ENCODE results near the gene ITIH6.
"Not testable (repeated sequence)": the region's sequence is repeated elsewhere in the genome, so short reads cannot be mapped to it uniquely, and the experiment has no call there.

ITIH6 gene

DNA sequence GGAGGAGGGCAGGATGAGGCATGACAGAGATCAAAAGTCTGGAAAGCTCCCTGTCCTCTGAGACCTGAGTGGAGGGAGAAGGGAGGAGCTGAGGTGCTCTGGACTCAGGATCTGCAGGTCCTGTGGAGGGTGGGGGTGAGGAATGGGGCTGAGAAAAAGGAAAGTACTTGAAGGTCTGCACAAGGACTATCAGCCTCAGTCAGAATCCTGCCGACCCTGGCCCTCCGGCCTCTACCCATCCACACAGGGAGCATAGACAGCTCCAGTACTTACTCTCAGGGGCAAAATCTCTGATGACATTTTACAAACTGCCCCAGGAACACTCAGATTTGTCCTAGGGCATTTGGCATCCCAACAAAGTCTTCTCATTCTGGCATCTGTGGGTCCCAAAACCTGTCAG lies 991 bp upstream of the ITIH6 start:
- DNase-seq (ENCODE audit: low spot score), result no peak

DNA sequence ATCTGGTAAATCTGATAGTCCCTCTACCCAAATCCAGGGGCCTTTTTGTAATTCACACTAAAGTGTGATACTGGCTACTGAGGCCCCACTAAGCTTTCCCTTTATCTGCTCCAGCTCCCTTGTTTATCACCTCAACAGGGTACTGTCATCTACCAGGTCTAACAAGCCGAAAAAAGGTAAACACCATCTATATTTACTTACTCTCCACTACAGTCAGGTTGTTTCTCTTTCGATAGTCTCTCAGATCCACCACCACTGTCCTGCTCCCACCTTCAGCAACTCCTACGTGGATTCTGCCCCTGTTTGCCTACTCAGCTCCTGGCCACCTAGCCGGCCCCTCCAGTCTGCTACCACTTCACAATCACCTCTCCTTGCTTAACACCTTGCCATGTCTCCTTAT lies 3.3 kb downstream of the ITIH6 start:
- no peak for DNase-seq (ENCODE audit: low spot score)

DNA sequence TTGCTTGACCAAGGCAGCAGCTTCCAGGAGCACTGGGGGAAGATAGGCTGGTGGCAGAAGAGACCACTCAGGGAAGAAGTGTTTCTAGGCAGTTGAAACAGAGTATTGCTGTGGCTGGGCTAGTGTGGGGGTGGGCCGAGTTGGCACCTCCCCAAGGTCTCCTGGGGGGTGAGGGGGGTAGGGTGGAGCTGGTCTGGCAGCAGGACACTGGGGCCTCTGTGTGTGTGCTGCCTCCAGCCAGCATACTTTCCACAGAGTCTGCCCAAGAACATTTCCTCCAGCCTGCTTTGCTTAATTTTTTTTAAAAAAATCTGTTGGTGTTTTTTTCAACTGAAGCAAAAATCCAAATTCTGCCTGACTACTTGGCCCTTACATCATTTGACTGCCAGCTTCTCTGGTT lies 4.0 kb downstream of the ITIH6 start:
- DNase-seq (ENCODE audit: low spot score), result no peak

DNA sequence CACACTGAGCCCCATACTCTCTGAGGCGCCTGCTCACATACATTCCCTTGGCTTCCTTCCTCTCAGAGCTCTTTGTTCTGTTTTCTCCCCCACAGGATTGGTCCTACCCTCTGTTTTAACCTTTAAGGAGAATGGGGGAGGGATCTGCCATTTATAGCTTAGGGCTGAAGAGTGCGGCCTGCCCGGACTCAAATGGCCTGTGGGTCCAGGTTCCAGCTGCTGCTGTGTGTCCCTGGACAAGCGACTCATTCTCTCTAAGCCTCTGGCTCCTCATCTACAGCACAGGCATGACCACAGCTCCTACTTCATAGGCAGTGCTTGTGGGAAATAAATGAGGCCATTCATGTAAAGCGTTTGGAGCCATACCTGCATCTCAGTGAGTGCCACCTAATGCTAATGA lies 8.7 kb downstream of the ITIH6 start:
- DNase-seq (ENCODE audit: low spot score), result not testable (repeated sequence)

DNA sequence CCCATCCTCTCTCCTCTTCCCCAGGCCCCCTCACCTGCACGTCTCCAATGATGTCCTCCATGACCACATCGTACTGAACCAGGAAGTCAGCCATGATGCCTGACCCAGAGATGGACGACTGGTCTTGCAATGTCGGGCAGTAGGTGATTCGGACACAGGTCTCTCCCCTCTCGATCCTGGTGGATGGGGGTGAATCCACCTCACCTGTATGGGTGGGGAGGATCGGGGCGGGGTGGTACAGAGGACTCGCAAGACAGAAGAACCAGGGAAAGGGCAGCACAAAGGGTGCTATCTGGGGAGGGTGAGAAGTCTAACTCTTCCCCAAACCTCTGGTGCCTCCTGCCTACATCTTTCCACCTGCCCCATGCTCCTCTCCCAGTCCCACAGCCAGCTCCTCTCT lies 9.6 kb downstream of the ITIH6 start:
- DNase-seq (ENCODE audit: low spot score), result no peak

DNA sequence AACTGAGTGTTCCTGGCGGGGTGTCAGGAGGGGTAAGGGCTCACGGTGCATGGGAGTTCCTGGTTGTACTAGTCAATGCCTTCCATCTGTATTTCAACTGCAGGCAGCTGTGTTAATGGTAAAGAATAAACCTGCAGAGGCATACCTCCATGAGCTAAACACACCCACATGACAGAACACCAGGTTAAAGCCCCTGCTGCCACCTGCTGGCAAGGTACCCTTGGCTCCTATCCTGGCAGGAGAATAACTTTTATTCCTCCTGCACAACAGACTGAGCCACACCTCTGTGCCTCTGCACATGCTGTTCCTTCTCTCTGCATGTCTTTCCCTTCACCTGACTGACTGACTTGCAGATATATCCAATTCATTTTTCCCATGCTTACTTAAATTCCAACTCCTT lies 11.1 kb downstream of the ITIH6 start:
- DNase-seq (ENCODE audit: low spot score), result peak; percentile 17

DNA sequence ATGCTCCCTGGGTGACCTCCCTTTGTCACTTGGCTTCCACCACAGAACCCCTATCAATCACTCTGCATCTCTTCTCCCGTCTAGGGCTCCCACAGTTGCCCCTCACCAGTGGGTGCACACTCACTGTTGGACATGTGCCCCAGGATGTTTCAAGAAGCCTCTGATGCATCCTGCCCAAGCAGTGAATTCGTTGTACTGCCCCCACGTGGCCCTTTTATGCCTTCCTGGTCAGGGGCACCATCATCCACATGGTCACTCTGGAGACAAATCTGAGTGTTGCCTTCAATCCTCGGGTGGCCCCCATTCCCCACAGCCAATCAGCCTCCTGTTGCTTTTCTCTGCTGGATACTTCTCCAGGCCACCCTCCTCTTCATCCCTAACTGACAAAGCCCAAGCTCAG lies 12.2 kb downstream of the ITIH6 start:
- no peak for DNase-seq (ENCODE audit: low spot score)

DNA sequence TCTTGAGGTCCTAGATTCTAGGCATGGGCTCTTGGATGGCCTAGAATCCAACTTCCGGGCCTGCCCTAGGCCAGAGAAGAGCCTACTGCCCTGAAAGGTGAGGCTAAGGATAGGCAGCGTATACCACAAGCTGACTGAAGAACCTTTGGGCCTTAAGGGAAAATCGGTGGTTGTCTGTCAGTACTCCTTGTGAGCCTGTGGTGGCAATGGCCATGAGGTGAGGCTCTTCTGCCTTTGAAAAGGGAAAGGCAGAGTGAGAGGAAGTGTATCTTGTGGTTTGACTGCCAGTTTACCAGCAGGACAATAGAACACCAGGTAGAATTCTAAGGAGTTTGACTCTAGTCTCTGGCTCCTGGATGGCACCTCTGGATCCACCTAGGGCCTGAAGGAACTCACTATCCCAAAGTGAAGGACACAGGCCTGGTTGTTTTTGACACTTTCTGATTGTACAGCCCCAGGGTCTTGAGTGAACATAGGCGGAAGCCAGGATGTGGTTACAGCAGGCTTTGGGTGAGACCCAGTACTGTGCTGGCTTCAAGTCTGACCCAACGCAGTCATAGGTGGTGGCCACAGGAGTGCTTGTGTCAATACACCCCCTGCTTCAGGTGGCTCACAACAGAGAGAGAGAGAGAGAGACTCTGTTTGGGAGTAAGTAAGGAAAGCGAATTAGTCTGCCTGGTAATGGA lies 20.9 kb downstream of the ITIH6 start:
- DNase-seq (ENCODE audit: low spot score), result no peak

DNA sequence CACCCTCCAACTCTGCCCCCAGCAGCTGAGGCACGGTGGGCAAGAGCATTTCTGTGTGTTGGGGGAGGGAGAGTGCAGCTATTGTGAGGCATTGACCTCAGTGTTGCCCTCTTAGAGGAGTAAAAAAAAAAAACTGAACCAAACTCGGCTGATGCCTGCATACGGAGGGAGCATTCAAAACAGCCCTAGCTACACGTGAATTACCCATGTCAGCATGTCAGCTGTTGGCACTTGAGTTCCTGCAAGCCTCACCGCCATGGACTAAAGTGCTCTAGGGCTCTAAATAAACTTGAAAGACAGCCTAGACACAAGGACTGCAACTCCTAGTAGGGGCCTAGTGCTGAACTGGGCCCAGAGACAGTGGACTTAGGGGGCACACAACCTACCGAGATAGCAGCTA lies 22.0 kb downstream of the ITIH6 start:
- DNase-seq (ENCODE audit: low spot score), result no peak

DNA sequence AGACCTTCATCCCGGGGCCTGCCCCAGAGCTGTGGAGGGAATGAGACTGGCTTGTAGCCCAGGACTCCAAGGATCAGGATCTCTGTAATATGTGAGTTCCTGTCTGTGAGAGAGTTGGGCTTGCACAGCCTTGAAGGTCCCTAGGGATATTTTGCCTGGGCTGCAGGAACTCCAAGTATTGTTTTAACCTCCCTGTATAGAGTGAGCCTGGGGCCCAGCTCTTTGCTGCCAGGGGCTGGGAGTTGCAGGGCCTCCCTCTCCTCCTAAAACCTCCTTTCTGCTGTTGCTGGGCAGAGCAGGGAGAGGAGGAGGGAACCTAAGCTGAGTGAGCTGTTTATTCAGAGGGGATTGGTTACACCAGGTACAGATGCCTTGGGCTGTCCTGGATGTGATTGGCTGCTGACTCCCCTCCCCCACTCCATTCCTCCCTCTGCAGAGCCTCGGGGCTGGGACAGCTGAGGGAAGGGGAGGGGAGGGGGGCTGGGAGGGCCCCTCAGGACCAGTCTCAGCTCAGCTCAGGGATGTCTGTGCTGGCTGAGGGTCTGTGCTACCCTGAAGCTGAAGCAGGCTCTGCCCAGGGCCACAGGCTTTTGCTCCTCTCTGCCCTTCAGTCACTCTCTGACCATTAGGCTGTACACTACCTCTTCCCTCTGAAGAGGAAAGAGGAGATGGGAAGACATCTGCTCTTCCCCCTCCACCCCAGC lies 23.5 kb downstream of the ITIH6 start:
- peak; percentile 82 for DNase-seq (ENCODE audit: low spot score)

DNA sequence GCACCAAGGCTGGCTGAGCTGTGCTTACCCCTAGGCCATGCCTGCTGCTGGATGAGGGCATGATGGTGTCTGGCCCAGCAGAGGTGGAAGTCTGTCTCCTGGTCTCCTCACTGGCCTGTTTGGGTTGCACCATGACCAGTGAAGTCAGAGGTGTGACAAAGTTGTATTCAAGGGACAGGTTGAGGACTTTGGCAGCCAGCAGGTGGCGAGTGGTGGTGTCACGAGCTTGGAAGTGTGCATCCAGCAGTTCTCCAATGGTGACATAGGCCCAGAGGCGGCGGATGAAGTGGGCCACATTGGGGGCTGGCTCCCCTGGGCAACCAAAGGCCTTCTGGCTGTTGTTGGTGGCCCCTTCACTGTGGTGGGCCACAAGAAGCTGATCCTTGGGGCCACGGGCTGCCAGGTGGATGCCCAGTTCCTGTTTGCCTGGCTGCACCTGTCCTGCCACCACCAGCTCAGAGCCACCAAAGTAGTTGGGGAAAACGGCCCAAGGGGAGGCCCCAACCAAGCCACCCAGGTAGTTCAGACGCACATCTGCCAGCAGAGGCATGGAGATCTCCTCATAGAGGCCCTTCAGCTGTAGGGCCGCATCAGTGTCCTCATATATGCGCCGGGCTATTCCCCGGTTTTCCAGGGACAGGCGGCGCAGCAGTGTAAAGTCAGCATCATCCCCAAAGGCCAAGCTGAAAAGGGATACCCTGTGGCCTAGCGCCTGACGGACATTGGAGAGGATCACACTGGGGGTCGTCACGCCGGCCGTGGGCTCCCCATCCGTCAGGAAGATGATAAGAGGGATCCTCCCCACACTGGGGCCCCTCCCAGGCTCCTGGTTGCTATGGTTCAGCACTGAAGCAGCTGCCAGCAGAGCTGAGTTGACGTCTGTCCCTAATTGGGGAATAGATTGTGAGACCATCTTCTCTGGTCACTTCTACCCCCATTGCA lies 39.7 kb downstream of the ITIH6 start:
- DNase-seq (ENCODE audit: low spot score), result no peak

DNA sequence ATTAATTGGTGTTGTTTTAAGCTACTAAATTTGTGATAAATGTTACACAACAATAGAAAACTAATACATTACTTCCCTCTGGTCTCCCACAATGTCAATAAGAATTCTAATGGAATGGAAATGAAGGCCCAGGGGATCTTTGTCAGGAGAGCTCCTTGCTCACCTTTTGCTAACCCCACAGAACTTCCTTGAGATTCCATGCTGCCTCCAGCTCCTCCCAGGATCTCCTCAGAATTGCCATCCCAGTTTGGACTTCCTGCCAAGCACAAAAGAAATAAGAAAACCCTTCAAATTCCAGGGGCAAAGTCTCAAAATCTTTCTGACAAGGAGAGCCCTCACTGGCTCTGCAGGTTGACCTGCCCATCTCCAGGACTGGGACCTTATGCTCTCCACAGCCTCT lies 43.2 kb downstream of the ITIH6 start:
- no peak for DNase-seq (ENCODE audit: low spot score)

DNA sequence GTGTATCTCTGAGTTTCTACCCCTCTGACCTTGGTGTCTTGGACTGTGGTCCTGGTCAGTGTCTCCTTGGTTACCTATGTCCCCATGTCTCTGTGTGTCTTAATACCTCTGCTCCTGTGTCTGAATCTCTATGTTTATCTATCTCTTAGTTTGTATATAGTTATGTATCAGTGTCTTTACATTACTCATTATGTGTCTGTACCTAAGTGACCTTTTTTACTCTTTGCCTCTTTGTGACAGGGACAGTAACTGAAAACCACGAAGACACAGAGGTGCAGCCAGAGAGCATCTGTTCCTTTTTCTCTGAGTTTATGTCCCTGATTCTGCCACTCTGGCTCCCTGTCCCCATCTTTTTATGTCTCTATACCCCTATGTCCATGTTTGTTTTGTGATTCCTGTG lies 49.4 kb downstream of the ITIH6 start:
- DNase-seq (ENCODE audit: low spot score), result no peak

DNA sequence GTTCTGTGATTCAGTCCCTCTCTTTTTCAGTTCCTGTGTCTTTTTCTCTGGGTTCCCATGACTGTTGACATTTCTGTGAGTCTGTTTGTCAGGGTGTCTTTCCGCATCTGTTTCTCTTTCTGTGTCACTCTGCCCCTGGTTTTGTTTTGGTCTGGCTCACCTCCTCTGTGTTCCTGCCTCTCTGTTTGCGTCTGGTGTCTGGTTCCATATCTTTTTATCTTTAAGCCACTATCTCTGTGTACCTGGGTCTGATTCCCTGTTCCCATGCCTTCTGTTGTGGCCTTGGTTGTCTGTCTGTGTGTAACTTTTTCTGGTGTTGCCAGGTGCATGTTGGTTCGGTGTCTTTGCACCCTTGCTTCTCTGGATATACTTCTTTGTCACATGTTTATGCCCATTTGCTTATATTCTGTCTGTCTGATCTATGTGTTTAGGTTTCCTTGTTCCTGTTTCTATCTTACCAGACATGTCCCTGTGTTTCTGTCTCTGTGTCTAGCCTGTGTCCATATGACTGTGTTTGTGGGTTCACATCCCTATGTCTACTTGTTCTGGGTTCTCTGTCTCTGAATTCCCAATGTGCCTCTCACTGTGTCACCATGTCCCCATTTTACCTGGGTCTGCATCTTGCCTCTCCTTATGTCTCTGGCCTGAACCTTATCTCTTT lies 50.2 kb downstream of the ITIH6 start:
- DNase-seq (ENCODE audit: low spot score), result peak; percentile 31

DNA sequence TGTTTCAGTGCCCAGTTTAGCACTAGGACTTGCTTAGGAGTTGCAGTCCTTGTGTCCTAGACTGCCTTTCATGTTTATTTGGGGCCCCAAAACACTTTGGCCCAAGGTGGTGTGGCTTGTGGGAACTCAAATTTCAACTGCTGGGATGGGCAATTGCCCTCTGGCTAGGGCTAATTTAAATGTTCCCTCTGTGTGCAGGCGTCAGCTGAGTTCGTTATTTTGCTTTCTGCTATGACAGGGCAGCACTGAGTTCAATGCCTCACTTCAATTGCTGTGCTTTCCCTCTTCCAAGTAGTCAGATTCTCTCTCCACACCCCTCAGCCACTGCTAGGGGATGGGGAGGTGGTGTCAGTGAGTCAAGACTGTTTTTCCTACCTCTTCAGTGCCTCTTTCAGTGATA lies 51.1 kb downstream of the ITIH6 start:
- DNase-seq (ENCODE audit: low spot score), result no peak

DNA sequence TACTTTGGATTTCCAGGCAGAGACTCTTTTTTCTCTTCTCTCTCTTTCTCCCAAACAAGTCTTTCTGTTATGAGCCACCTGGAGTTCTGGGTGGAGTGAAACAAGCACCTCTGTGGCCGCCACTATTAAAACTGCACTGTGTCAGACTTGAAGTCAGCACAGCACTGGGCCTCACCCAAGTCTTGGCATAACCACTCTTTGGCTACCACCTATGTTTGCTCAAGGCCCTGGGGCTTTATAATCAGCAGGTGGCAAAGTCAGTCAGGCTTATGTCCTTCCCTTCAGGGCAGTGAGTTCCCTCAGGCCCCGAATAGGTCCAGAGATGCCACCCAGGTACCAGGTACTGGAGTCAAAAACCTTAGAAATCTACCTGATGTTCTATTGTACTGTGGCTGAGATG lies 52.4 kb downstream of the ITIH6 start:
- no peak for DNase-seq (ENCODE audit: low spot score)

DNA sequence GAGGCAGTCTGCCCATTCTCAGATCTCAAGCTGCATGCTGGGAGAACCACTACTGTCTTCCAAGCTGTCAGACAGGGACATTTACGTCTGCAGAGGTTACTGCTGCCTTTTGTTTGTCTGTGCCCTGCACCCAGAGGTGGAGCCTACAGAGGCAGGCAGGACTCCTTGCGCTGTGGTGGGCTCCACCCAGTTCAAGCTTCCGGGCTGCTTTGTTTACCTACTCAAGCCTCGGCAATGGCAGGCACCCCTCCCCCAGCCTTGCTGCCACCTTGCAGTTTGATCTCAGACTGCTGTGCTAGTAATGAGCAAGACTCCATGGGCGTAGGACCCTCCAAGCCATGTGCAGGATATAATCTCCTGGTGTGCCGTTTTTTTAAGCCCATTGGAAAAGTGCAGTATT lies 59.5 kb downstream of the ITIH6 start:
- not testable (repeated sequence) for DNase-seq (ENCODE audit: low spot score)

DNA sequence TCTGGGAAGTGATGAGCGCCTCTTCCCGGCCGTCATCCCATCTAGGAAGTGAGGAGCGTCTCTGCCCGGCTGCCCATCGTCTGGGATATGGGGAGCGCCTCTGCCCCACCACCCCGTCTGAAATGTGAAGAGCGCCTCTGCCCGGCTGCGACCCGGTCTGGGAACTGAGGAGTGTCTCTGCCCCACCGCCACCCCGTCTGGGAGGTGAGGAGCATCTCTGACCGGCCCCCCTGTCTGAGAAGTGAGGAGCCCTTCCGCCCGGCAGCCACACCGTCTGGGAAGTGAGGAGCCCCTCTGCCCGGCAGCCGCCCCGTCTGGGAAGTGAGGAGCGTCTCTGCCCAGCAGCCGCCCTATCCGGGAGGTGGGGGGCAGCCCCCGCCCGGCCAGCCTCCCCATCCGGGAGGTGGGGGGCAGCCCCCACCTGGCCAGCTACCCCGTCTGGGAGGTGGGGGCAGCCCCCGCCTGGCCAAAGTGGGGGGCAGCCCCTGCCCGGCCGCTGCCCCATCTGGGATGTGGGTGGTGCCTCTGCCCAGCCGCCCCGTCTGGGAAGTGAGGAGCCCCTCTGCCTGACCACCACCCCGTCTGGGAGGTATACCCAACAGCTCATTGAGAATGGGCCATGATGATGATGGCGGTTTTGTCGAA lies 61.6 kb downstream of the ITIH6 start:
- not testable (repeated sequence) for DNase-seq (ENCODE audit: low spot score)

DNA sequence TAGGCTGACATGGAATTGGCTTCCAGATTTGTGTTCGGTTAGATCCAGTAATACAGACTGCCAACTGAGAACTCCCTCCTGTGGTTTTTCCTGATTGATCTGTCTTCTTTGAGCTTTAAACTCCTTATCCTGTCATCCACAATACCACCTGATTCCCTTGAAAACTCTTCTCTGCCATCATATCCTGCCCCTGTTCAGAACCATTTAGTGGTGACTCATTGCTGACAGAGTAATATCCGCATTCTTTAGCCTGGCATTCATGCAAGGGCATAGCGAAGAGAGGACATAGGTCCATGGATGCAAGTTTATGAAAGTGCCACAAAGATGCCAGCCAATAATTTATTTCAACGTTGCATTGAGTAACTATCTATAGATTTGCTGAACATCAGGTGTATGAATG lies 76.6 kb downstream of the ITIH6 start:
- DNase-seq (ENCODE audit: low spot score), result no peak

DNA sequence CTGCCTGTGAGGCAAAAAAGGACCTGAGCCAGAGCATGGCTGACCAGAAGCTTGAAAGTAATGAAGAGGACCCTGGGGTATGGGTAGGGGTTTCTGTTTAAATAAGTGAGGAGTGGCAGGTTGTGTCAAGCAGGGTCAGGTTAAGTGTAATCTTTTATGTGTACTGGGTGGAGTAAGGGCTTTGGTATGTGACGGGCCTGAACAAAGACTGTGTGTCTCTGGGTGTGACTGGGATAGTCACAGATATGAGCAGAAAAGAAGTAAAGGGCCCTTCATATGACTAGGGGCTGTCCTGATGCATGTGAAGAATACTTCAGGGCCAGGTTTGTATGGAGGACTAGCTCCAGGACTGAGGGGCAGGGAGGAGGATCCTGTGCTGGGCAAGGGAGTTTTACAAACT lies 82.4 kb downstream of the ITIH6 start:
- DNase-seq (ENCODE audit: low spot score), result no peak

DNA sequence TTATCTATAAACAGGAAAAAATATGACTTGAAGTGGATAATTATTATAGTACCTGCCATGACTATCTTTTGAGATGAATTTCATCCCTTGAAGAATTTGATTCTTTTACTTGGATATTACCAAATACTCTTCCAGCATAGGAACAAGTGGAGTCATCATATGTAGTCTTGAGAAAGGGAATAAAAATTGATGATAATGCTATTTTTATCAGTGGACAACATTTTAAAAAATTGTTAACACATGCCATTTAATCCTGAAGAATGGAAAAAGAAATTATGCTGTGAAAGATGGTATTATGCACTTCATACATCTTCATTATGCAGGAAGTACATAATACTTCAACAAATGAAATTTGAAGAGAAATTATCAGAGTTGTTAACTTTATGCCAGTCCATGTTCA lies 83.6 kb downstream of the ITIH6 start:
- no peak for DNase-seq (ENCODE audit: low spot score)
